ENCODE data around the gene PPARA.

DNA sequence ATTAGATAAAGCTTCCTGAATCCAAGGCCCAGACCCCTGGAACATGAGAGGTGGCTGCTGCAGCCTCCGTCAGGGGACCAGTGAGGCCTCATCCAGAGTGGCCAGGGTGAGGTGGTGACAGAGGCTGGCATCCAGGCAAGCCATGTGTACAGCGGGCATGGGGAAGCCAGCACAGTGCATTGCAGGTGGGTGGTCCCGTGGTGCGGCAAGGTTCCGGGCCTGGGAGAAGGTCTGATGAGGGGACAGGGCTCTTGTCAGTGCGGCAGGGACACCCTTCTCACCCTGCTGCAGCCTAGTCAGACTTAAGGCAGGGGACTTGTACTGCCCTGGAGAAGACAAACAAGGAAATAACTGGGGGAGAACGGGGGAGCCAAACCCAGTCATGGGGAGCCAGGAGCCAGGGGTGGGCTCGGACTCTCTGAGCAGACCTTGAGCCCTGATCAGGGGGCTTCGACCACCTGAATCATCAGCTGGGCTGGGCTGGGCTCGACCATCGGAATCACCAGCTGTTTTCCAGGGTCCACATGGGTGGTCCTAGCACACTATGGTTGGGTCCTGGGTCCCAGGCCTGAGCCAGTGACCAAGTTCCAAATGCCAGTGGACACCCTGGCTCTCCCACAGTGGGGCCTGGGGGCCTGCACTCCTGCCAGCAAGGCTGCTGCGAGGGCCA is 122.6 kb downstream of the PPARA start:
- TF ChIP-seq CHD2 (IDR thresholded peaks at IDR 0.05; ENCODE audit: low read length, partially characterized antibody) (no peak), TEAD4 (IDR thresholded peaks at IDR 0.05; ENCODE audit: borderline replicate concordance, insufficient read depth) (no peak), EP300 (IDR thresholded peaks at IDR 0.05; ENCODE audit: borderline replicate concordance in 1 of 2, low read depth in 1 of 2, low read length in 1 of 2) (no peak), POLR2AphosphoS5 (IDR thresholded peaks at IDR 0.05; ENCODE audit: low read depth, low read length) (no peak)
